GM19023 (cell line): Measurements from ENCODE around the gene BATF2.
"Not testable (repeated sequence)": the region's sequence is repeated elsewhere in the genome, so short reads cannot be mapped to it uniquely, and the experiment has no call there.

Experiments used
- ATAC-seq: cut with Tn5 transposase; IDR thresholded peaks from one replicate; pipeline ENCODE4 v1.9.1; 2021; ENCODE audit warnings: mild to moderate bottlenecking, moderate library complexity; ENCODE audit not compliant: unreplicated experiment

Gene BATF2

GRCh38 chr11:65013888-65014725, 17.3 kb upstream of the BATF2 start, which contains the start of gene ARL2:
ARL2 (plus strand) TSS chr11:65014160; CDS start chr11:65014208, 48 bp downstream.
- peak; percentile 76 for ATAC-seq

- peak; percentile 69 for ATAC-seq
Observed at GRCh38 chr11:65013130-65013887, 16.5 kb upstream of the BATF2 start.

- ATAC-seq: no peak
Observed at GRCh38 chr11:65008873-65009272, 12.1 kb upstream of the BATF2 start.

GRCh38 chr11:65008016-65008415, 11.2 kb upstream of the BATF2 start:
- ATAC-seq: no peak

GRCh38 chr11:65003968-65004367, 7.2 kb upstream of the BATF2 start:
- ATAC-seq: not testable (repeated sequence)

GRCh38 chr11:65003282-65003681, 6.5 kb upstream of the BATF2 start:
- ATAC-seq: no peak

- ATAC-seq: no peak
Observed at GRCh38 chr11:65002706-65003105, 5.9 kb upstream of the BATF2 start.

- no peak for ATAC-seq
Observed at GRCh38 chr11:64999478-64999877, 2.7 kb upstream of the BATF2 start.

GRCh38 chr11:64998690-64999431, 2.1 kb upstream of the BATF2 start:
- no peak for ATAC-seq

- no peak for ATAC-seq
Observed at GRCh38 chr11:64998141-64998540, 1.4 kb upstream of the BATF2 start.

GRCh38 chr11:64996327-64996709, 453 bp downstream of the BATF2 start:
- ATAC-seq: no peak

- ATAC-seq: no peak
Observed at GRCh38 chr11:64994318-64994717, 2.5 kb downstream of the BATF2 start.

GRCh38 chr11:64990222-64990923, 6.4 kb downstream of the BATF2 start:
- no peak for ATAC-seq

- ATAC-seq: no peak
Observed at GRCh38 chr11:64989416-64989815, 7.4 kb downstream of the BATF2 start.

- no peak for ATAC-seq
Observed at GRCh38 chr11:64987998-64988854, 8.5 kb downstream of the BATF2 start.

GRCh38 chr11:64983339-64983738, 13.4 kb downstream of the BATF2 start:
- not testable (repeated sequence) for ATAC-seq

GRCh38 chr11:64976651-64977050, 20.1 kb downstream of the BATF2 start:
- ATAC-seq: no peak

GRCh38 chr11:64974124-64974523, 22.6 kb downstream of the BATF2 start:
- no peak for ATAC-seq

- ATAC-seq: no peak
Observed at GRCh38 chr11:64971421-64972233, 25.1 kb downstream of the BATF2 start, which contains the start of gene MAJIN. MAJIN (minus strand) TSS chr11:64972108; CDS start chr11:64959405, 12,703 bp downstream.
